Naive thymus-derived CD4-positive, alpha-beta T cell (primary cell): Measurements from ENCODE around the gene NEURL1. TPM values are rescaled to one million over a fixed set of nuclear protein-coding genes. Genes with fewer than 3 reads are reported as not detected.

Source experiments
- ATAC-seq: fragments of 150-1000 bp; cut with Tn5 transposase; 2 replicates; pipeline ENCODE4 v1.10.0; 2021; ENCODE audit warnings: mild to moderate bottlenecking, moderate library complexity
- CTCF ChIA-PET: fragments of 350-600 bp; sonication (Branson Sonifier 250); formaldehyde crosslinking; loops from one replicate; lab custom pipeline; 2021; ENCODE audit warnings: antibody characterized with exemption; lab: Charles Lee
- POLR2A ChIA-PET: fragments of 350-600 bp; sonication (Branson Sonifier 250); formaldehyde crosslinking; loops from one replicate; lab custom pipeline; 2021; ENCODE audit warnings: antibody characterized with exemption, inconsistent platforms; lab: Charles Lee
- DNase-seq, 9 donors: peaks; one replicate each; pipeline versions ENCODE4 v3.0.0 to v3.0.0-alpha.2; 2020 to 2022; ENCODE audit warnings: mixed read lengths in 1 of 9
- H3K27ac ChIP-seq: one replicate; pipeline ENCODE4 v1.7.0; 2013; ENCODE audit warnings: mild to moderate bottlenecking, low read depth, low read length, moderate library complexity
- H3K27me3 ChIP-seq, 2 donors: one replicate each; pipeline ENCODE4 v1.7.0; 2013; ENCODE audit warnings: low read length in 2 of 2, mild to moderate bottlenecking in 2 of 2, moderate library complexity in 2 of 2; ENCODE audit not compliant: control insufficient read depth in 2 of 2, insufficient read depth in 2 of 2
- H3K36me3 ChIP-seq, 3 experiments: 1 replicate in 2 of 3; 2 replicates in 1 of 3; pipeline ENCODE4 v1.7.0; 2013; ENCODE audit warnings: low read length in 3 of 3, mild to moderate bottlenecking in 3 of 3, moderate library complexity in 1 of 3; ENCODE audit not compliant: insufficient read depth in 3 of 3, control insufficient read depth in 2 of 3
- H3K4me1 ChIP-seq, 2 donors: one replicate each; pipeline ENCODE4 v1.7.0; 2013; ENCODE audit warnings: low read length in 2 of 2, mild to moderate bottlenecking in 2 of 2, moderate library complexity in 1 of 2; ENCODE audit not compliant: control insufficient read depth in 2 of 2, insufficient read depth in 2 of 2
- H3K4me3 ChIP-seq: 2 replicates; pipeline ENCODE4 v1.7.0; 2013; ENCODE audit warnings: mild to moderate bottlenecking, low read length
- H3K9me3 ChIP-seq, 3 experiments: 1 replicate in 2 of 3; 2 replicates in 1 of 3; pipeline ENCODE4 v1.7.0; 2013; ENCODE audit warnings: low read length in 3 of 3; ENCODE audit not compliant: control insufficient read depth in 2 of 3
- H3K27ac Mint-ChIP-seq, 9 donors: one replicate each; pipeline ENCODE4 v1.8.0; 2020 to 2022; ENCODE audit warnings: mixed read lengths in 9 of 9, mild to moderate bottlenecking in 8 of 9, moderate library complexity in 5 of 9, inconsistent platforms in 2 of 9
- H3K27me3 Mint-ChIP-seq, 5 donors: one replicate each; pipeline ENCODE4 v1.8.0; 2021 to 2022; ENCODE audit warnings: mixed read lengths in 5 of 5, mild to moderate bottlenecking in 1 of 5
- H3K36me3 Mint-ChIP-seq, 5 donors: one replicate each; pipeline ENCODE4 v1.8.0; 2020 to 2022; ENCODE audit warnings: mixed read lengths in 5 of 5, mild to moderate bottlenecking in 3 of 5, inconsistent platforms in 1 of 5
- H3K4me1 Mint-ChIP-seq, 7 donors: one replicate each; pipeline ENCODE4 v1.8.0; 2020 to 2022; ENCODE audit warnings: mixed read lengths in 7 of 7, mild to moderate bottlenecking in 3 of 7, inconsistent platforms in 1 of 7
- H3K4me3 Mint-ChIP-seq, 10 donors: one replicate each; pipeline ENCODE4 v1.8.0; 2020 to 2022; ENCODE audit warnings: mild to moderate bottlenecking in 10 of 10, mixed read lengths in 10 of 10, moderate library complexity in 6 of 10, inconsistent platforms in 2 of 10
- H3K9me3 Mint-ChIP-seq, 11 donors: one replicate each; pipeline ENCODE4 v1.8.0; 2020 to 2022; ENCODE audit warnings: mixed read lengths in 11 of 11, mild to moderate bottlenecking in 4 of 11, inconsistent platforms in 1 of 11, moderate library complexity in 1 of 11
- intact Hi-C, 2 donors: fragments of 100-400 bp; cut with micrococcal nuclease; formaldehyde crosslinking; loops; one replicate each; pipeline ENCODE4 v1.15.1; 2023
- polyA plus RNA-seq, 2 donors: library from polyadenylated mRNA; unstranded; fragments of 300-500 nt; fragmentation: Illumina TruSeq; gene quantifications; one replicate each; pipeline ENCODE4 v1.2.3, GENCODE V29; 2021
- total RNA-seq, 6 experiments: library from RNA in 5 of 6; stranded (reverse) in 5 of 6; gene quantifications; 1 replicate in 5 of 6; 2 replicates in 1 of 6; pipeline ENCODE4 v1.2.3 and lab custom pipeline; 2021 to 2026

NEURL1 gene
- total and polyA plus RNA-seq, 7 experiments from 2014 or later = 0.76 to 9.2 (median 1.1) TPM

- peaks cover 0 to 12% of the 10 kb centered on the region in 2 donors for H3K4me1 ChIP-seq
- DNase-seq = no peak
- ChIA-PET CTCF (interaction anchor here (1.9 kb wide), 1 partner anchor 75 kb away, joined by 9 read pairs; no protein-coding TSS in a partner anchor), POLR2A (no interaction called here)
- ATAC-seq = no peak
- Mint-ChIP-seq H3K36me3 (no peaks in the 10 kb centered on the region), H3K9me3 (no peaks in the 10 kb centered on the region), H3K27me3 (peaks cover 24 to 39% (median 31%) of the 10 kb centered on the region in 5 donors), H3K4me1 (peaks cover 0 to 18% (median 15%) of the 10 kb centered on the region in 7 donors), H3K27ac (no peak overlapping the region), H3K4me3 (no peak overlapping the region)
- no peaks in the 10 kb centered on the region for H3K27me3 ChIP-seq
- H3K4me3 ChIP-seq = no peak overlapping the region
- intact Hi-C loops = loop anchor here in 1 of 2 donors (5.0 kb wide), 1 partner anchor 574 kb away; the partner anchor contains the start of gene CNNM2
- no peak overlapping the region for H3K27ac ChIP-seq
- H3K36me3 ChIP-seq = no peaks in the 10 kb centered on the region
- H3K9me3 ChIP-seq = no peaks in the 10 kb centered on the region
Observed at GRCh38 chr10:103490986-103491314, 2.6 kb upstream of the NEURL1 start.

- Mint-ChIP-seq H3K4me3 (peak overlapping the region in 6 of 10 donors; percentile 18 to 86 (median 81)), H3K4me1 (peaks cover 0 to 18% (median 15%) of the 10 kb centered on the region in 7 donors), H3K27ac (no peak overlapping the region), H3K27me3 (peaks cover 25 to 46% (median 35%) of the 10 kb centered on the region in 5 donors), H3K9me3 (no peaks in the 10 kb centered on the region), H3K36me3 (no peaks in the 10 kb centered on the region)
- intact Hi-C loops = loop anchor here in 1 of 2 donors (5.0 kb wide), 1 partner anchor 575 kb away; the partner anchor contains the start of gene CNNM2
- ATAC-seq (no peak), DNase-seq (no peak)
- Histone ChIP-seq H3K4me3 (no peak overlapping the region), H3K36me3 (no peaks in the 10 kb centered on the region), H3K27me3 (no peaks in the 10 kb centered on the region), H3K4me1 (peaks cover 0 to 12% of the 10 kb centered on the region in 2 donors), H3K27ac (no peak overlapping the region), H3K9me3 (no peaks in the 10 kb centered on the region)
- ChIA-PET POLR2A (no interaction called here), CTCF (interaction anchor here (0.6 to 1.9 kb wide), 2 partner anchors 76 to 575 kb away, joined by 3 to 9 read pairs; no protein-coding TSS in a partner anchor)
Observed at GRCh38 chr10:103491729-103492364, 1.7 kb upstream of the NEURL1 start.

- H3K4me1 Mint-ChIP-seq = peaks cover 0 to 18% (median 15%) of the 10 kb centered on the region in 7 donors
- H3K9me3 Mint-ChIP-seq = no peaks in the 10 kb centered on the region
- no peaks in the 10 kb centered on the region for H3K36me3 Mint-ChIP-seq
- peaks cover 33 to 54% (median 45%) of the 10 kb centered on the region in 5 donors for H3K27me3 Mint-ChIP-seq
- Histone ChIP-seq H3K36me3 (no peaks in the 10 kb centered on the region), H3K4me1 (peaks cover 0 to 12% of the 10 kb centered on the region in 2 donors), H3K9me3 (no peaks in the 10 kb centered on the region), H3K27ac (no peak overlapping the region), H3K27me3 (no peaks in the 10 kb centered on the region), H3K4me3 (peak overlapping the region; percentile 42)
- peak overlapping the region; percentile 75 to 87 (median 82) for H3K4me3 Mint-ChIP-seq
- no peak for ATAC-seq
- H3K27ac Mint-ChIP-seq = no peak overlapping the region
- no peak for DNase-seq
- CTCF ChIA-PET = interaction anchor here (0.6 kb wide), 1 partner anchor 574 kb away, joined by 3 read pairs; no protein-coding TSS in a partner anchor
- POLR2A ChIA-PET = no interaction called here
- intact Hi-C loops = loop anchor here in 1 of 2 donors (1.0 to 5.0 kb wide), 2 partner anchors 92 to 575 kb away; partner anchors contain the start of gene CNNM2
Observed at GRCh38 chr10:103492655-103493261, 747 bp upstream of the NEURL1 start.

- Mint-ChIP-seq H3K4me3 (peak overlapping the region; percentile 37 to 82 (median 72)), H3K36me3 (no peaks in the 10 kb centered on the region), H3K27ac (no peak overlapping the region), H3K4me1 (peaks cover 0 to 18% (median 15%) of the 10 kb centered on the region in 7 donors), H3K9me3 (no peaks in the 10 kb centered on the region), H3K27me3 (peaks cover 41 to 62% (median 47%) of the 10 kb centered on the region in 5 donors)
- ChIA-PET POLR2A (interaction anchor here (0.6 to 0.7 kb wide), 2 partner anchors 78 to 843 kb away, joined by 3 read pairs; no protein-coding TSS in a partner anchor), CTCF (interaction anchor here (0.6 to 1.5 kb wide), 2 partner anchors 54 to 78 kb away, joined by 4 to 5 read pairs; no protein-coding TSS in a partner anchor)
- intact Hi-C loops = loop anchor here in 1 of 2 donors (1.0 to 5.0 kb wide), 2 partner anchors 90 to 577 kb away; partner anchors contain the start of gene CNNM2
- Histone ChIP-seq H3K4me1 (peaks cover 0 to 12% of the 10 kb centered on the region in 2 donors), H3K36me3 (no peaks in the 10 kb centered on the region), H3K27ac (no peak overlapping the region), H3K27me3 (no peaks in the 10 kb centered on the region), H3K9me3 (no peaks in the 10 kb centered on the region), H3K4me3 (peak overlapping the region; percentile 30)
- peak; percentile 44 for ATAC-seq
- DNase-seq = peak in 2 of 9 donors; percentile 24 to 53
Observed at GRCh38 chr10:103493916-103494877, 692 bp downstream of the NEURL1 start.

GRCh38 chr10:103495321-103495720 is 1.8 kb downstream of the NEURL1 start:
- Mint-ChIP-seq H3K27me3 (peaks cover 49 to 74% (median 56%) of the 10 kb centered on the region in 5 donors), H3K9me3 (no peaks in the 10 kb centered on the region), H3K36me3 (no peaks in the 10 kb centered on the region), H3K27ac (no peak overlapping the region), H3K4me1 (peaks cover 0 to 18% (median 12%) of the 10 kb centered on the region in 7 donors), H3K4me3 (peak overlapping the region in 7 of 10 donors; percentile 31 to 82 (median 51))
- no peak overlapping the region for H3K4me3 ChIP-seq
- H3K27me3 ChIP-seq = no peaks in the 10 kb centered on the region
- intact Hi-C loops = no loop called here
- ChIA-PET CTCF (no interaction called here), POLR2A (interaction anchor here (0.7 kb wide), 1 partner anchor 844 kb away, joined by 3 read pairs; no protein-coding TSS in a partner anchor)
- H3K27ac ChIP-seq = no peak overlapping the region
- H3K36me3 ChIP-seq = no peaks in the 10 kb centered on the region
- H3K9me3 ChIP-seq = no peaks in the 10 kb centered on the region
- H3K4me1 ChIP-seq = peaks cover 0 to 12% of the 10 kb centered on the region in 2 donors
- DNase-seq = no peak
- no peak for ATAC-seq
